Hindlimb muscle (tissue), 1 donor: ENCODE measurements around the gene CRISPLD2. TPM values are rescaled to one million over a fixed set of nuclear protein-coding genes. Genes with fewer than 3 reads are reported as not detected.
"Not testable (repeated sequence)": the region's sequence is repeated elsewhere in the genome, so short reads cannot be mapped to it uniquely, and the experiment has no call there.

Experiments
- DNase-seq: peaks from one replicate; pipeline ENCODE4 v3.0.0-alpha.2; 2013
- polyA plus RNA-seq: library from polyadenylated mRNA; unstranded; fragments of 120-200 nt; gene quantifications from one replicate; pipeline ENCODE4 v1.2.1, GENCODE V29; 2013; ENCODE audit not compliant: insufficient read length

CRISPLD2 gene
- polyA plus RNA-seq, 1 donor, result 6.2 TPM

DNA sequence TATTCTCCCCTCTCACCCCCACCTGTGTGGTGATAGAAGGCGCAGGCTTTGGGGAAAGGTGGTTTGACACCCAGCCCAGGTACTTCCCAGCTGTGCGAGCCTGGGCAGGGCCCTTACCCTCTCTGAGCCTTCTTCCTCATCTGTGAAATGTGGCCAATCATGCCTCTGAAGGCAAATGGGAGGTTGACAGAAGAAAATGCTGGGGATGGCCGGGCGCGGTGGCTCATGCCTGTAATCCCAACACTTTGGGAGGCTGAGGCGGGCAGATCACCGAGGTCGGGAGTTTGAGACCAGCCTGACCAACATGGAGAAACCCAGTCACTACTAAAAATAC, 43.7 kb downstream of the CRISPLD2 start:
- no peak for DNase-seq

DNA sequence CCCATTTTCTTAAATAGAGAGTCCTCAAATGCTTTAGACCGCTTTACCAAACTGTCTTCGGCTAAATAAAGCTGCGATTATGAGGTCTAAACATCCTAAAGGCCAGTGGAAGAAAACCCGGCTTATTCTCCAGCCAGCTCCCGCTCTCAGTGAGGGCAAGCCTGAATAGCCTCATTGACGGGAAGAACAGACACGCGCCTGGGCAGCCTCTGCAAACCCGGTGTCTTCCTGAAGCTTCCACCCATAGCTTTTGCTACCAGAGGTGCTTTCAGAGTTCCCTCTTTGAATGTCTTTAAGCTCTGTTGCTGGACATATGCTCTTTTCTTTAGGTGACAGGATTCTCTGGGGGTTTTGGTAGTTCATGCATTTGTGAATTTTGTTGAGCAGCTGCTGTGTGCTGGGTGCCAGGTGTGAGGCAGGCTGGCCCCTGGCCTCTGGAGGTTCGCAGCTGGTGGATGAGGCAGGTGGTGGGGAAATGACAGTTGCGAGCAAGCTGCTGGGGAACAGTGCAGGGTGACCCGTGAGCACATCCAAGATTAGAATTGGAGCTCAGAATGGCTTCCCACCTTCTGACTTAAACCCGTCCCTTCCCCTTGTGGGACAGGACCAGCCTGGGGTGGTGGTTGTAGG, 44.7 kb downstream of the CRISPLD2 start:
- no peak for DNase-seq

DNA sequence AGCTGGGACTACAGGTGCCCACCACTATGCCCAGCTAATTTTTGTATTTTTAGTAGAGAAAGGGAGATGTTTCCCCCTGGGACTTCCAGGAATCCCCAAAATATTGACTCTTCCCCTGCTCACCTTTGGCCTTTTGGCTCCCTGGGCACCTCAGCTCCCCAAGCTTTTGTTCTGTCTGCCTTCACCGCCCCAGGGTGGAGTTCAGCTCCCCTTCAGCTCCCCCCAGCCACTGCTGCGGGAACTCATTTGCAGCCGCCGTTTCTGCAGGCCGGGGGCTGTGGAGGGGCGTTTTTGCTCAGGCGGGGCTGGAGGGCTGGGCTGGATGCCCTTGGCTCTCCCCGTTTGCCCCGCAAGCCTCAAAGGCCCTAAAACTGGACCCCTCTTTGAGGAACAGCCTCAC, 47.9 kb downstream of the CRISPLD2 start:
- DNase-seq, result no peak

DNA sequence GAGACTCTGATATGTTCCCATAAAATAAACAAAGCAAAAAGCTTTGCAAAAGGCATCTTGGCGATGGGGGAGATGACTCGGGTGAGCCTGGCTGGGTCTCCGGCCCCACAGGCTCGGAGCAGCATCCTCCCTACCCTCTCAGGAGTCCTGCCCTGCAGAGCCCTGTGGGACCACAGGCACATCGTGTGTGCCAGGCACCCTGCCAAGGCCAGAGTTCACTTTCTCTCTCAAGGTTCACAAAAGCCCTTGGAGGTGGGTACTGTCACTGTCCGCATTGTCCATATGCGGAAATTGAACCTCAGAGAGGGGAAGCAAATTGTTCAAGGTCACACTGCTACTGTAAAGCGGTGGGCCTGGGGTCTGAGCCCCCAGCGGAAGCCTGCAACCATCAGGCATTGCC, 48.5 kb downstream of the CRISPLD2 start:
- no peak for DNase-seq

DNA sequence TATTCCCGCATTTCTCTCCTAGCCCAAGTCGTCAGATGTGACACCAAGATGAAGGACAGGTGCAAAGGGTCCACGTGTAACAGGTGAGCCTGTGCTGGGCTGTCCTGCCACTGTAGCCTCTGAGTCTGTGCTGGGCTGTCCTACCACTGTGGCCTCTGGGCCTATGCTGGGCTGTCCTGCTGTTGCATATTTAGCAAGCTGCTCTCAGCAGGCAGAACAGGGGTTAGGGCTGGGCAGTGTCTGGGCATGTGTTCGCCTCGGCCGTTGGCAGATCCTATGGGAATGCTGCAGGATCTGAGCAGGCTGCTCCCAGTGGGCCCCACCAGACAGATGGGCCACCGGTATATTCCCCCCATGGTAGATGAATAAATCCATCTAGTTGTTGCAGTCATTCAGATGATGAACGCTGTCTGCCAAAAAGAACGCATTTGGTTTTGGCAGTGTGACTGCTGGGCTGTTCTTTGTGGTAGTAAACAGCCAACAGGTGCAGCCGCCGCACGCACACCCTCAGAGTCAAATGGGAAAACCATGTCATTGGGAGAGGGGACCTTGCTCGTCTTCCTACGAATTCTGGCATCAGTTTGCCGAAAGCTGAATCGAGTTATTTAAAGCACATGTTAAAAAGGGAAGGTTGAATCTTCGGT, 49.2 kb downstream of the CRISPLD2 start:
- peak; percentile 28 for DNase-seq

DNA sequence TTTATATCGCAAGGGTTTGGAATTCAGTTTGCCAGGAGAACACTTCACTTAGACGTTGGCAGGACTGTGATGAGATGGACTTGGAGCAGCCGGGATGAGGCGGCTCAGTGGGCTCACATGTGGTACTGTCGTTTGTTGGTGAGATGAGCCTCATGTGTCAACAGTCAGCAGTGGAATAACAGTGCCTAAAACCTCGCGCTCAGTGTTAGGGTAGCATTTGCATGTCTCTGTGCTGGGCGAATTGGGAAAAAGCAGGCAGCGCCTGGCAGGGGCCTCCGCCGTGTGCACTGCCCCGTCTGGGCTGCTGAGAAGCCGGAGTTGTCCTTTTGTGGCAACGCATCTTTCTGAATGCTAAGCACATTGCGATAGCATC, 49.7 kb downstream of the CRISPLD2 start:
- DNase-seq, result no peak

DNA sequence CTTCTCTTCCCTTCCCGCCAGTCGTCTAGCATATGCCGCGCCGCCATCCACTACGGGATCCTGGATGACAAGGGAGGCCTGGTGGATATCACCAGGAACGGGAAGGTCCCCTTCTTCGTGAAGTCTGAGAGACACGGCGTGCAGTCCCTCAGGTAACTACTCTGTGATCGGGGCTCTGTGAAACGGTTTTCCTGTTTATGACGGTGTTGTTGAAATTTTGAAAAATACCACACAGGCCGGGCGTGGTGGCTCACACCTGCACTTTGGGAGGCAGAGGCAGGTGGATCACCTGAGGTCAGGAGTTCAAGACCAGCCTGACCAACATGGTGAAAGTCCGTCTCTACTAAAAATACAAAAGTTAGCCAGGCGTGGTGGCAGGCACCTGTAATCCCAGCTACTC, 53.2 kb downstream of the CRISPLD2 start:
- DNase-seq, result not testable (repeated sequence)

DNA sequence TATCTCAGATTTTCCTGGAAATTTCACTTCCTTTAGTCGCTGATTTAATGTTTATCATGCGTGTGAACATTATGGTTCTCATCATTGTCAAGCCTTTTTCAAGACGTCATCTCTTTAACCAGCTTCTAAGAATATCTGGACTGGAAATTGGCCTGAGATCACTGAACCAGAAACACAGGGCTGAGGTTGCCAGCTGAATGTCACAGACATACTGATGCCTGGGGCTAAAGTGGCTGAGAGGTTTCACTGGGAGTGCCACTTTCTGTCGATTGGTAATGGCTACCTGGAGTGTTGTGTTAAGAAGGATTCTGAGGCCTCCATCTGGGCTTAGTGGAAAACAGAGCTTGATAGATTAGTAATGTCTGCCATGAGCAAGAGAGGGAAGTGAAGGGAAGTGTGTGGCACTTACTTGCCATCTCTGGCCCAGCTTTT, 54.2 kb downstream of the CRISPLD2 start:
- DNase-seq, result no peak

DNA sequence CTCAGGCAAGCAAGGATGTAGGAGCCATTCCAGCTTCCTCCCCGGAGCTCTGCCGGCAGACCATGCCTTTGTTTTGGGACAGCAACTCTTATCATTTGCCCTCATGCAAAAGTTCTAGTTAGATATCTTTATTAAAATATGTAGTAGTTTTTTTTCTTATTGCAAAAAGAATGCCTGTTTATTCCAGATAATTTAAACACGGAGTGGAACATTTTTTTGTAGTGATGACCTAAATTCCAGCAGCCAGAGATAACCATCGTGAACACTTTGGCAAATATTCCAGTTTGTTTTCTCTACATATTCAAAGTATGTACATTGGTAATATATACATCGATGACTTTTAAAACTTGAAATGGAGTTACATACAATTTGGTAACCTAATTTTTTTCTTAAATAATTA, 54.8 kb downstream of the CRISPLD2 start:
- DNase-seq, result no peak

DNA sequence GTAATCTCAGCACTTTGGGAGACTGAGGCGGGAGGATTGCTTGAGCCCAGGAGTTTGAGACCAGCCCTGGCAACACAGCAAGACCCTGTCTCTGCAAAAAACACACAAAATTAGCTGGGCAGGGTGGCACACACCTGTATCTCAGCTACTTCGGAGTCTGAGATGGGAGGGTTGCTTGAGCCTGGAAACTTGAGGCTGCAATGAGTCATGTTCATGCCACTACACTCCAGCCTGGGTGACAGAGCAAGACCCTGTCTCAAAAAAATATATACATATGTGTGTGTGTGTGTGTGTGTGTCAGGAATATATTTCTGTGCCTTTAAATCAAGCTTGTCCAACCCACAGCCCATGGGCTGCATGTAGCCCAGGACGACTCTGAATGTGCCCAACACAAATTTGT, 55.2 kb downstream of the CRISPLD2 start:
- no peak for DNase-seq

DNA sequence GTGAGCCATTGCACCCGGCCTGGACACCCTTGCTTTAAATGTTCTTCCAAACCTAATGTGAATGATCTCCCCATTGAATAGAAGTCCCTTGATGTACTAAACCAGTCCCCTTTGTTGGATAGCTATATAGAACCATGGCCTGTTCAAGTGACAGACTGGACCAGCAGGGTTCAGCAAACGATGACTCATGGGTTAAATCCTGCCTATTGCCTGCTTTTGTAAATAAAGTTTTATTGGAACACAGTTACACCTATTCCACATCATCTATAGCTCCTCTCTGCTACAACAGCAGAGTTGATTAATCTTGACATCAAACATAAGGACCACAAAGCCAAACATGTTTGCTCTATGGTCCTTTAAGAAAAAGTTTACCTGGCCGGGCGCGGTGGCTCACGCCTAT, 56.1 kb downstream of the CRISPLD2 start:
- DNase-seq, result no peak

DNA sequence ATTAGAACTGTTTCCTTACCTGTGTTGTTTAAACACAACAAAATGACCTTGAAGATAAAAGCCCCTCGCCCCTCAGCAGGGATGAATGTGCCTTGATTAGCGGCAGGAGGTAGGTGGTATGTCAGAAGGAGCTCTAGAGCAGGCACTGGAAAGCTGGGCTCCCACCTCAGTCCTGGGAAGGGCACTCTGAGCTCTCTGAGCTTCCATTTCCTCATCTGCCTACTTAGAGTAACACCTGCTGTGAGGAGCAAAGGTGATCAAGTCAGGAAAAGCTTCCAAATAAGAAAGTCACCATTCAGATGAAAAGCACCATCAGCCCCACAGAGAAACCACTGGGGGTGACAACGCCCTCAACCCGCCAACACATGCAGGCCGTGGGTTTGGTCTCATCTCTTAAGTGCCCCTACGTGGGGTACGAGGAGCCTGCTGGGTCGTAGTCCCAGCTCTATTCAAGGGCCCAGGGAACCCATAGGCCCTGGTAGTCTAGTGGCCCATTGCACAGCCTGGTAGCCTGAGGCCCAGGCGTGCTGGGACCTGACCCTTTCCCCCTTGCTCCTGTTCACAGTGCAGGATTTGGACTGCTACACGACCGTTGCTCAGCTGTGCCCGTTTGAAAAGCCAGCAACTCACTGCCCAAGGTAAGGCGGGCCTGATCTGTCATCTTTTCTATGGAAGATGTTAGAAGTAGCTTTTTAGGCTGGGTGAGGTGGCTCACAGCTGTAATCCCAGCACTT, 57.3 kb downstream of the CRISPLD2 start:
- DNase-seq, result no peak

DNA sequence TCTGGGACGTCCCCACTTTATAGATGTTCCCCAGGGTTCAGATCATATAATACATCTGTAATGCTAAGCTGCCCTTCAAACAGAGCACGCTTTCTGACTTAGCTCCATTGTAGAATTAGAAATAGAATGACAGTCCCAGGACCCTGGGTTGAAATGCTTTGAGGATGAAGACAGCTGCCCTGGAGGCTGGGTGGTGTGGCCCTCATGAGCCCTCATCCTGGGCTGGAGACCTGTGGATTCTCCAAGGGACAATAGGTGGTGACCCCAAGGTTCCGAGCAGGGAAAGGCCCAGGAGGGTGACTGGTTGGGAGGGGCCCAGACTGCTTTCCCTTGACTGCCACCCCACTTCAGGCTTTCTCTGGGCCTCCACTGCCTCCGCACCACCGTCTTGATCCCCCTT, 59.0 kb downstream of the CRISPLD2 start:
- no peak for DNase-seq

DNA sequence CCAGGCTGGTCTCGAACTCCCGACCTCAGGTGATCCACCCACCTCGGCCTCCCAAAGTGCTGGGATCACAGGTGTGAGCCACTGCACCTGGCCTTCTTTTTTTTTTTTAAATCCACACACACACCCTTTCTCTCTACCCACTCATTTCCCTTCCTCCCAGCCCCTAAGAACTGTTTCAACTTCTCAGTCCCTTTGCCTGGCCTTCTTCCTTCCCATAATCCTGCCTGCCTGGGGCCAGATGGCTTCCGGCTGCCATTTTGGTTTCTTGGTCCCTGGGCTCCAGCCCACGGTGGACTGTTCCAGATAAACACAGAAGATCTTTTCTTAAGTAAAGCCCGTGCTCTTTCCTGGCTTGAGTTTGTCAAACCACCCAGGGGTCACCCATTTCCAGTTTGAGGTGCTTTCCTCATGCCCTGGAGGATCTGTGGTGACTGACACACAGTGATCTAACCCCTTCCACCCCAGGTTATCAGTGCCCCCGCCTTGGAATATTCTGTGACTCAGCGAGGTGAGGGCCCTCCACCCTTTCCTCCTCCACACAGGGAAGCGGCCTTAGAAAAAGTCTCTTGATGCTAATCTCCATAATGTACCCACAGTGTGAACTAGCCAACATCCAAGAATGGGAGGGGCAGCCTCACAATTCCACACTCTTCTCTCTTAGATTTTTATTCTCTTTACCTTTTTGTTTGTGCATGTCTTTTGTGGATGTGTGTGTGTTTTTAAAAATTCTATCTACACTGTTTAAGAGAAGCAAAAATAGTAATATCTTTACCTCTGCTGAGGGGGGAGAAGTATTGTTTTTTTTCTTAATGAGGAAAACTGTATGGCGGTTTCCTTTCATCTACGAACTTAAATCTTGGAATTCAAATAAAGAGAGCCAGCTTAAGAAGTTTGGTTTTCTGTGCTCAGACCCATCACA, 60.0 kb downstream of the CRISPLD2 start:
- DNase-seq, result no peak

DNA sequence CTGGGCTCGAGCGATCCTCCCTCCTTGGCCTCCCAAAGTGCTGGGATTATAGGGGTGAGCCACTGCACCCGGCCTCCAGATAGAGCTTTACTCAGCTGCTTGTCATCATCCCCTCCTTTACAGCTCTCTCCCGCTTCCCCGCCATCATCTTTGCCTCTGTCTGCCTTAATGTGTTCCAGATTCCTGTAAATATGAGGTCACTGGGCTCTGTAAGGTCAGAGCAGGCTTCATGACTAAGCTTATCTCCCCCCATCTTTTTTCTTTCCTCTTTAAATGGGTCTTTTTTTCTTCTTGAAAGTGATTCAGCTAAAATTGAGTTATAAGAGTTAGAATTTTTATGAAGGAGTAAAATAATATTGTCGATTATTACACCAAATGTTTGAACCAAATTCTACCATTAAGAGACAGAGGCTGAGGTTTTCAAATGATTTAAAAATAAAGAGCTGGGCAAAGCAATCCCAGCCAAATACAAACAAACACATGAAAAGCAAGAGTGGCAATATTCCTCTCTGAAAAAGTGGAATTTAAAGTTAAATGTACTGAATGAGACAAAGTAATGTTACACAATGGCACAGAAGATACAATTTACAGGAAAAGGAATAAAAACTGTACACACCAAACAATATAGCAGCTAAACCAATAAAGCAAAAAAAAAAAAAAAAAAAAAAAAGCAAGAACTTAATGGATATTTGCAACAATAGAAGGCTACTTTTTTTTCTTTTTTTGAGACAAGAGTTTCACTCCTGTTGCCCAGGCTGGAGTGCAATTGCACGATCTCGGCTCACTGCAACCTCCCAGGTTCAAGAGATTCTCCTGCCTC, 62.1 kb downstream of the CRISPLD2 start:
- DNase-seq, result no peak

DNA sequence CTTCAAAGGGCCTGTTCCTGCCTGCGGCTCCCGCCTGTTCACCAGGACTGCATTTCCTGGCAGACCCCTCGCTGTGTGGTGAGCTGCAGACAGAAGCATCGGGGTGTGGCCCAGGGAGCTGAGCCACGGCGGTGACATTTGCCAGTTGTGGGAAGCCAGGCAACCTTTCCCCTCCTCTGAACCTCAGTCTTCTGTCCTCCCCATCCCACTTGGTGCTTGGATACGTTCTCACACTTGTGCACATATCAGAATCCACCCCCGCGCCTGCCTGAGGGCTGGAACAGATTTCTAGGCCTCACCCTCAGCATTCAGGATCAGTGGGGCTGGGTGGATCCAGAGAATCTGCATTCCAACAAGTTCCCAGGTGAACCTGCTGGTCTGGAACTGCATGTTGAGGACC, 63.5 kb downstream of the CRISPLD2 start:
- DNase-seq, result no peak

DNA sequence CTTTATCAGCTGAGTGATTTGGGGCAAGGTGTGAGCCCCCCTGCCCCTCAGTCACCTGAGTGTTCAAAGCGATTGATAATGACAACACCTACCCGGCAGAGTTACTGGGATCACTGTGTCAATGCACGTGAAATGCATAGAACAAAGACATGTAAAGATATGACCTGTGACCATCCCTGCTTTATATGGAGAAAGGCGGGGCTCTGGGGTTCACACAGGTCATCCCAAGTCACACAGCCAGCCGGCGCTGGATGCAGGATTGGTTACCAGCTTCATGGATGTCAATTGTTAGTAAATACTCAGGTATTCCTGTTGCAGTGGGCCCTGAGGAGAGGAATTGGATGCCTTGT, 64.4 kb downstream of the CRISPLD2 start:
- no peak for DNase-seq

DNA sequence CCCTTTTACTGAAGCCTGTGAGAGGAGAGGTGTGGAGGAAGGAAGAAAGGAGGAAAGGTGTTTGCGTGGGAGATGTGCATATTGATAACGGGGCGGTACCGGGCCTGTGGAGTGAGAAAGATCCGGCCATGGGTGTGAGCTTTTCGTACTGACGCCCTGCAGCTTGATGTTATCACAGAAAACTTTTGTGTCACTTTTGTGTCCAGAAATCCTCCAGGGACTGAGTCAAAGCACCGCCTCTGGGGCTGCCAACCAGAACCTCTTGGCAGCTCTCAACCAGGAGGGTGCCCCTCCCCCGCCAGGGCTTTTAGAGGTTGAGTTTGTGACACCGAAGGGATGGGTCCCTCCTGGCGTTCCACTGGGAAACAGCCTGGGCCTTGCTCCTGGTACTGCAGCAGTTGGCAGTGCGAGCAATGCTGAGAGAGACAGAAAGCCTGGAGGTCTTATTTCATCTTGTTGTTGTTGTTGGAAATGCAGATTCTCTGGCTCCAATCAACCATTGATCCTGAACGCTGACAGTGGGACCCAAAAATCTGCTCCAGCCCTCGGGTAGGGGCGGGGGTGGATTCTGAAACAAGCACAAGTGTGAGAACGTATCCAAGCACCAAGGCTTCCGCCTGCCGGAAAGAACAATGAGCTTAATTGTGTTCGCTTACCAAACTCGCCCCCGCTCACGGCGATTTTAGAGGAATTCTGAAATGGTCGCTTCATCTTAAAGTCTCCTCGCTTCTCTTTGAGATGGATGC, 65.0 kb downstream of the CRISPLD2 start:
- DNase-seq, result no peak

DNA sequence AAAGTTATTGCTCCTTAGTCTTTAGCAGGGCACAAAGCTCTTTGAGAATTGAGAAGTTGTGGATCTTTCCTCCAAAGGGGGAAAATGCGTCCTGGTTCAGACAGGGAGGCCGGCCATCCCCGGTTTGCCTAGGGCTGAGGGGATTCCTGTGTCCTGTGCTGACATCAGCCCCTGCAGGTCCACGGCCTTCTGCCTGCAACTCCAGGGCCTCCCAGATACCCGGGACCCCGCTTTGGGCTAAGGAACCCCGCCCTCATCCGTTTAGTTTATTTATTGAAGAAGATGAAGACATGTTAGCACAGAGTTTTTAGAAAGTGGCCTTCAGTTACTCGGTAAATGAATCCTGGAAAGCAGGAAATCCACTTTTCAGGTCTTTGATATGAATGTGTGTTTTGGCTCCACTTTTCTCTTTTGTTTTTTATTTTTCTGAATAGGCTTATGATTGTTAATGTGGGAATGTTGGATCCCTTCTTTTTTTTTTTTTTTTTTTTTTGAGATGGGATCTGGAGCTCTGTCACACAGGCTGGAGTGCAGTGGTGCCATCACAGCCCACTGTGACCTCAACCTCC, 65.6 kb downstream of the CRISPLD2 start:
- DNase-seq, result no peak

DNA sequence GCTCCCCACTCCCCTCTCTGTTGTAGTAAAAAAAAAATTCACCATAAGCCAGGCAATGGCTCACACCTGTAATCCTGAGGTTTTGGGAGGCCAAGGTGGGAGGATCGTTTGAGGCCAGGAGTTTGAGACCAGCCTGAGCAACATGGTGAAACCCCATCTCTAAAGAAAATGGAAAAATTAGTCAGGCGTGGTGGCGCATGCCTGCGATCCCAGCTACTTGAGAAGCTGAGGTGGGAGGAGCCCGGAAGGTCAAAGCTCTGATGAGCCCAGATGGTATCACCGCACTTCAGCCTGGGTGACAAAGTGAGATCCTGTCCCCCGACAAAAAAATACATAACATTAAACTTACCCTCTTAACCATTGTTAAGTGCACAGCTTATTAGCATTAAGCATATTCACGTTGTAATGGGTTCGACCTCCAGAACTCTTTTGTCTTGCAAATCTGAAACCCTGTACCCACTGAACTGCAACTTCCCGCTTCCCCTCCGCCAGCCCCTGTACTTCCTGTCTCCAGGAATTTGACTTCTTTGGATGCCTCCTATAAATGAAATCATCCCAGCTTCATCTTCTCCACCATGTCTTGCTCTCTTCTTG, 66.8 kb downstream of the CRISPLD2 start:
- no peak for DNase-seq

DNA sequence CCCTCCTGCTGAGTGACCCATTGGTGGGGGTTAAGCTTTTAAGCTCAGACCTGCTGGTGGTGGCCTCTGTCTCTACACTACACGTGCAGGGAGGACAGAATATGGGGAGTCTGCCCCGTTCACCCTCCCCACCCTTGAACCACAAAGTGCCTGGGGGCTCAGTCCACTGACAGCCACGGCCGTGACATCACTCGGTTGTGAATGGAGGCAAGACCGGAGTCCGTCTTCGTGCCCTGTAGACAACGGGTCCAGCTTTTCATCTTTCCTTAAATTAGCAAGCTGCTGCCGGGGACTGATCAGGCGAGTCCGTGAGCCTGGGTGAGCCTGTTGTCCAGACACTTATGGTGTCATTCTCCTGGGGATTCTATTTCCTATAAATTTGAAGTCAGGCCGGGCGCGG, 67.4 kb downstream of the CRISPLD2 start:
- DNase-seq, result no peak
